Measurements from ENCODE around the gene CFAP45.

Gene CFAP45

GRCh38 chr1:159845751-159846629 lies 54.0 kb downstream of the CFAP45 start:
- Mint-ChIP-seq H3K27ac (no peak overlapping the region), H3K4me3 (no peak overlapping the region), H3K27me3 (peaks cover 24% of the 10 kb centered on the region), H3K9me3 (no peaks in the 10 kb centered on the region), H3K36me3 (ENCODE audit: low read depth) (no peaks in the 10 kb centered on the region), H3K4me1 (ENCODE audit: low read depth) (peaks cover 30% of the 10 kb centered on the region)
- intact Hi-C loops (cut with micrococcal nuclease): no loop called here

- no peaks in the 10 kb centered on the region for H3K9me3 Mint-ChIP-seq
- H3K36me3 Mint-ChIP-seq (ENCODE audit: low read depth): no peaks in the 10 kb centered on the region
- H3K27me3 Mint-ChIP-seq: peaks cover 24% of the 10 kb centered on the region
- no peak overlapping the region for H3K4me3 Mint-ChIP-seq
- intact Hi-C loops (cut with micrococcal nuclease): no loop called here
- peaks cover 14% of the 10 kb centered on the region for H3K4me1 Mint-ChIP-seq (ENCODE audit: low read depth)
- no peak overlapping the region for H3K27ac Mint-ChIP-seq
Measured at GRCh38 chr1:159843459-159843858, 56.5 kb downstream of the CFAP45 start.

GRCh38 chr1:159841749-159842148 lies 58.2 kb downstream of the CFAP45 start:
- H3K4me3 Mint-ChIP-seq: no peak overlapping the region
- H3K27ac Mint-ChIP-seq: no peak overlapping the region
- intact Hi-C loops (cut with micrococcal nuclease): no loop called here
- peaks cover 16% of the 10 kb centered on the region for H3K36me3 Mint-ChIP-seq (ENCODE audit: low read depth)
- no peaks in the 10 kb centered on the region for H3K9me3 Mint-ChIP-seq
- peaks cover 21% of the 10 kb centered on the region for H3K4me1 Mint-ChIP-seq (ENCODE audit: low read depth)
- H3K27me3 Mint-ChIP-seq: peaks cover 23% of the 10 kb centered on the region

- intact Hi-C loops (cut with micrococcal nuclease): no loop called here
- Mint-ChIP-seq H3K27me3 (peaks cover 9% of the 10 kb centered on the region), H3K4me1 (ENCODE audit: low read depth) (peaks cover 42% of the 10 kb centered on the region), H3K27ac (no peak overlapping the region), H3K9me3 (no peaks in the 10 kb centered on the region), H3K36me3 (ENCODE audit: low read depth) (peaks cover 41% of the 10 kb centered on the region), H3K4me3 (no peak overlapping the region)
Measured at GRCh38 chr1:159839116-159839849, 60.7 kb downstream of the CFAP45 start.

GRCh38 chr1:159838715-159839114 lies 61.2 kb downstream of the CFAP45 start:
- Mint-ChIP-seq H3K27ac (no peak overlapping the region), H3K4me1 (ENCODE audit: low read depth) (peaks cover 48% of the 10 kb centered on the region), H3K4me3 (no peak overlapping the region), H3K27me3 (peaks cover 5% of the 10 kb centered on the region), H3K36me3 (ENCODE audit: low read depth) (peaks cover 47% of the 10 kb centered on the region), H3K9me3 (no peaks in the 10 kb centered on the region)
- intact Hi-C loops (cut with micrococcal nuclease): no loop called here

- H3K36me3 Mint-ChIP-seq (ENCODE audit: low read depth): peaks cover 74% of the 10 kb centered on the region
- H3K27me3 Mint-ChIP-seq: no peaks in the 10 kb centered on the region
- H3K9me3 Mint-ChIP-seq: no peaks in the 10 kb centered on the region
- intact Hi-C loops (cut with micrococcal nuclease): no loop called here
- no peak overlapping the region for H3K27ac Mint-ChIP-seq
- H3K4me3 Mint-ChIP-seq: no peak overlapping the region
- peaks cover 75% of the 10 kb centered on the region for H3K4me1 Mint-ChIP-seq (ENCODE audit: low read depth)
Measured at GRCh38 chr1:159835862-159836525, 64.0 kb downstream of the CFAP45 start.

- Mint-ChIP-seq H3K36me3 (ENCODE audit: low read depth) (peaks cover 80% of the 10 kb centered on the region), H3K27ac (no peak overlapping the region), H3K4me3 (no peak overlapping the region), H3K4me1 (ENCODE audit: low read depth) (peaks cover 81% of the 10 kb centered on the region), H3K9me3 (no peaks in the 10 kb centered on the region), H3K27me3 (no peaks in the 10 kb centered on the region)
- intact Hi-C loops (cut with micrococcal nuclease): no loop called here
Measured at GRCh38 chr1:159835356-159835755, 64.6 kb downstream of the CFAP45 start.

GRCh38 chr1:159832309-159832708 lies 67.7 kb downstream of the CFAP45 start:
- H3K4me3 Mint-ChIP-seq: no peak overlapping the region
- H3K27me3 Mint-ChIP-seq: no peaks in the 10 kb centered on the region
- peaks cover 90% of the 10 kb centered on the region for H3K4me1 Mint-ChIP-seq (ENCODE audit: low read depth)
- intact Hi-C loops (cut with micrococcal nuclease): no loop called here
- H3K9me3 Mint-ChIP-seq: no peaks in the 10 kb centered on the region
- peaks cover 100% of the 10 kb centered on the region for H3K36me3 Mint-ChIP-seq (ENCODE audit: low read depth)
- peak overlapping the region; percentile 6 for H3K27ac Mint-ChIP-seq

GRCh38 chr1:159831412-159832141 lies 68.4 kb downstream of the CFAP45 start:
- Mint-ChIP-seq H3K27ac (no peak overlapping the region), H3K36me3 (ENCODE audit: low read depth) (peaks cover 100% of the 10 kb centered on the region), H3K9me3 (no peaks in the 10 kb centered on the region), H3K27me3 (no peaks in the 10 kb centered on the region), H3K4me1 (ENCODE audit: low read depth) (peaks cover 92% of the 10 kb centered on the region), H3K4me3 (peak overlapping the region; percentile 67)
- intact Hi-C loops (cut with micrococcal nuclease): no loop called here

GRCh38 chr1:159830722-159831121 lies 69.2 kb downstream of the CFAP45 start:
- H3K4me3 Mint-ChIP-seq: peak overlapping the region; percentile 67
- H3K9me3 Mint-ChIP-seq: no peaks in the 10 kb centered on the region
- peaks cover 93% of the 10 kb centered on the region for H3K4me1 Mint-ChIP-seq (ENCODE audit: low read depth)
- intact Hi-C loops (cut with micrococcal nuclease): no loop called here
- peaks cover 92% of the 10 kb centered on the region for H3K36me3 Mint-ChIP-seq (ENCODE audit: low read depth)
- H3K27ac Mint-ChIP-seq: peak overlapping the region; percentile 38
- H3K27me3 Mint-ChIP-seq: no peaks in the 10 kb centered on the region

GRCh38 chr1:159829822-159830465 lies 70.0 kb downstream of the CFAP45 start:
- Mint-ChIP-seq H3K36me3 (ENCODE audit: low read depth) (peaks cover 84% of the 10 kb centered on the region), H3K27me3 (no peaks in the 10 kb centered on the region), H3K27ac (peak overlapping the region; percentile 99), H3K9me3 (no peaks in the 10 kb centered on the region), H3K4me3 (peak overlapping the region; percentile 98), H3K4me1 (ENCODE audit: low read depth) (peaks cover 93% of the 10 kb centered on the region)
- intact Hi-C loops (cut with micrococcal nuclease): loop anchor here (1.0 to 5.0 kb wide), 3 partner anchors 31 to 60 kb away; partner anchors contain the start of gene DUSP23

- peak overlapping the region; percentile 99 for H3K27ac Mint-ChIP-seq
- intact Hi-C loops (cut with micrococcal nuclease): loop anchor here (1.0 to 5.0 kb wide), 3 partner anchors 30 to 61 kb away; partner anchors contain the start of gene DUSP23
Measured at GRCh38 chr1:159829273-159829634, 70.7 kb downstream of the CFAP45 start.

More at GRCh38 chr1:159829273-159829634, 70.7 kb downstream of the CFAP45 start:
- H3K4me3 Mint-ChIP-seq: peak overlapping the region; percentile 98
- no peaks in the 10 kb centered on the region for H3K9me3 Mint-ChIP-seq
- H3K36me3 Mint-ChIP-seq (ENCODE audit: low read depth): peaks cover 78% of the 10 kb centered on the region
- H3K27me3 Mint-ChIP-seq: no peaks in the 10 kb centered on the region
- peaks cover 95% of the 10 kb centered on the region for H3K4me1 Mint-ChIP-seq (ENCODE audit: low read depth)
